Putamen (tissue), 1 donor: ENCODE measurements around the gene METTL25B.
"Not testable (repeated sequence)": the region's sequence is repeated elsewhere in the genome, so short reads cannot be mapped to it uniquely, and the experiment has no call there.

ENCODE experiments used
- DNase-seq: peaks from one replicate; pipeline ENCODE4 v3.0.0-alpha.2; 2016; ENCODE audit warnings: low spot score

METTL25B gene

GRCh38 chr1:156748670-156749418 lies 20.6 kb downstream of the METTL25B start:
- DNase-seq = no peak

- no peak for DNase-seq
Observed at GRCh38 chr1:156749419-156750118, 21.3 kb downstream of the METTL25B start.

- no peak for DNase-seq
Observed at GRCh38 chr1:156750191-156750672, 22.0 kb downstream of the METTL25B start.

DNA sequence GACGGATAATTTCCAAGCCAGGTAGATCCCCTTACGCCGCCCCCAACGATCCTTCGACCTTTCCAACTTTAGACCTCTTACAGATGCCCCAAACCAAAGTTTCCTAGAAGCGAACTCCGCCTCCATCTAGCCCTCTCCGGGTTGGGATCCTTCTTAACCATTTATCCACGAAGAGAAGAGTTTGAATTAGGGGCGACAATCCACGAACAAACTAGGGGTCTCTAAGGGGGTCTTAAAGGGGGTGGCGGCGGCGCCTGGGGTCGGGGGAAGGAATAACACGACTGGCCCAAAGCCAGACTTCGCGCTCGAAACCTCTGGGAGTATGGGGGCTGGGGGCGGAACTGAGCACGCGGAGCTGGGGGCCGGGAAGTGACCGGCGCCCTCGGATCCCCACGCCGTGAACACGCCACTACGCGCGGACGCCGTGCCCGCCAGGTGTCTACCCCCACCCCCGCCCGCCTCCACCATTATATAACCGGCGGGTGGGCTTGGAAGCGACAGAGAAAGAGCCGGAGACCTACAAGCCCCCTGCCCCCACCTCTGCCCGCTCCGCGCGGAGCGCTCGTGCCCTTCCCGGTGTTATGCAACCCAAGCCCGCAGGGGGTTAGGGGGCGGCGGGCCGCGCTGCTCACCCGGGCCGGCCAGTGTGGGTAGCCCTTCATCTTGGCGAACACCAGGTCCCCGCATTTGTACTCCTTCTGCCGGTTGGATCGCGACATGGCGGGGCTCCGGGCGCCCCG lies 22.6 kb downstream of the METTL25B start:
- no peak for DNase-seq

DNA sequence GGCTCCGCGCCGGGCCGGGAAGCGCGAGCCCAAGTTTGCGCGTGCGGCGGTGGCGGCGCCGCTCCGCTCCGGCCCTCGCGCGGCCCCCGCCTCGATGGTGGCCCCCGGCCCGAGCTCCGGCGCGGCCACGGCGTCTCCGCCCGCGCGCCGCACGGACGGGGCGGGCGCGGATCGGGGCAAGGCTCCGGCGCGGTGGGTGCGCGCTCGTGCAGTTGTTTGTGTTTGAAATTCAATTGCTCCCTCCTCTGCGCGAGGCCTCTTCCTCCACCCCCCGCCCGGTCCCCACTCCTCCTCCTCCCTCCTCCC lies 23.1 kb downstream of the METTL25B start, which contains the start of gene HDGF:
TSS of gene HDGF (minus strand) at position 225 of the 306 bp plus-strand sequence. CDS start 246 bp downstream, outside the sequence.
- DNase-seq = no peak

DNA sequence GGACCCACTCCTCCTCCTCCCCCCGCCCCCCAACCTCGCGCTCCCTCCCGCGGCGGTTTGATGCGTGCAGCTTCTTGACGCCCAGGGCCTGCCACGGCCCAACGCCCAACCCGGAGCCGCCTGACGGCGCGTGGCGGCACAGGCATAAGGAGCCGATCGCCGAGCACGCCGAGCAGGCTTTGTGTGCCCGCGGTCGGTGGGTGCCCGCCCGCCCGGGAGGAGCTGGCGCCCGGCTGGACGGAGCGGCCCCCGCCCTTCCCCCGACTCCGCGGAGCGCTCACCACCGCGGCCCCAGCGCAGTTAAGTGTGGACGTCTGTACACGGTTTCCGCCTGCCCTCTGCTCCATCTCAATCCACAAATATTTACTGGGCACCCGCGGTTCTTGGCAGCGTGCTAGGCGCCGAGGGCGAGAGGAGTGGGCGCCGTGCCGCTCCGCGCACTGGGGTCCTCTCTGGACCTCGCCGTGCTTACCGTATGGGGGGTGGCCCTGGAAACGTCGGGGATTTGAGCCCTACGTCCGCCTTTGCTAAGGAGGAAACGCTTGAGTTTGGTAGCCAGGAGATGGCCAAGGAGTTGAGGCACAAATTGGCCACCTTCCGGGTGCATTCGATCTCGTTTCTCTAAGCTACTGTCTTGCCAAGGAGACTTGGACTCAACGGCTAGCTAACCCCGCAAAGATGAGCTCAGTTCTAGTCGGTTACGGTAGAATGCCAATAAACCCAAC lies 23.6 kb downstream of the METTL25B start:
- peak; percentile 97 for DNase-seq

GRCh38 chr1:156752843-156753482 lies 24.7 kb downstream of the METTL25B start:
- DNase-seq = no peak

DNA sequence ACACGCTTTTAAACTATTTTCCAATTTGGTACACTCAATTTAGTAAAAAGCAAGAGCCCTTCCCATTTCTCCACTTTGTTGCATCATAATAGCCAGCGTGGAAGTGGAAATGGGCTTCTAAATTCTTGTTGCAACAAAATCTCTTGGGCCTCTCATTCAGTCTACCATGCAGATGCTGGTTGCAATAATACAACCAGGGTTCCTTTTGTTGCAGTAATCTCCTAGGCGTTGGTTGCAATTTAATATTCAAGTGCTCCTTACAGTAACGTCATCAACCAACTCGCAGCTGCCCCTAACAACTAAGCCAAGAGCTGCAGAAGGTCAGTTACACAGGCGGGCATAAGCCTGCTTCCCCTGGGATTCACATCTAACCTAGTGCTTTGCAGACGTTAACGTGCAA lies 25.9 kb downstream of the METTL25B start:
- no peak for DNase-seq

- DNase-seq = no peak
Observed at GRCh38 chr1:156755527-156755950, 27.3 kb downstream of the METTL25B start.

GRCh38 chr1:156756355-156756754 lies 28.1 kb downstream of the METTL25B start:
- no peak for DNase-seq

GRCh38 chr1:156757572-156758253 lies 29.4 kb downstream of the METTL25B start:
- DNase-seq = not testable (repeated sequence)

DNA sequence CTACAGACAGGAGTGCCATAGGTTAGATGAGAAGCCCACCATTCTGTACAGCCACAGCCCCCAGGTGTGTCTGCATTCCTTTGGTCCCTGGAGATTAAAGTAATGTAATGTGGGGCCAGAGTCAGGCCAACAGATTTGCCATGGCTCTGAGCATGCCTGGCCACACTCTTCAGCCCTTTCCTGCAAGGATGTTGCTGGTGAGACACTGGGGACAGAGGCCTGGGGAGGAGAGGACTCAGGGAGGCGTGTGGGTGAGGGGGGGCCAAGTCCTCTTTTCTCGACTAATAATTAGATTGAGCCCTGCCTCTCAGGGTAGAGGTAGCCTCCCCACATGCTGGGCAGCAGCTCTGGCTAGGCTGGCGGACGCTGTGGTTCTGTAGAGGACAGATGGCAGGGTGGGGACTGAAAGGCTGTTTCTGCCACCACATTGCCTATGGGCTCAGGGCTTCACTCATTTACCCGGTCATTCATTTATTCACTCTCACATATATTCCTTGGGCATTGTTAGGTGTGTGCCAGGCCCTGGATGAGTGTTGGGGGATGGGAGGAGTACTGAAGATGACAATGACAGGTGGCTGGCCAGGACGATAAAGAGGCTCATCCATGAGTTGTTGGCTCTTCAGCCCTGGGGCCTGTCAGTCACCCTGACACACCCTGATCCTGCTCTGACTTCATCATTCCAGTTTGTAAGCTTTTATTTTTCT lies 32.0 kb downstream of the METTL25B start:
- no peak for DNase-seq

DNA sequence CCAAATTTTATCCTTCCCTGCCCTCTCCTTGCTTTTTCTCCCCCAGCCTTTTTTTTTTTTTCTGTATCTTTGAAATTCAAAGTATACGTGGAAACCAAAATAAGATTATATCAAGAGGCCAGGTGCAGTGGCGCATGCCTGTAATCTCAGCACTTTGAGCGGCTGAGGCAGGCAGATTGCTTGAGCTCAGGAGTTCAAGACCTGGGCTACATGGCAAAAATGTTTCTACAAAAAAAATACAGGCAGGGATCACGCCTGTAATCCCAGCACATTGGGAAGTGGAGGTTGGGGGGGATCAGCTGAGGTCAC lies 32.5 kb downstream of the METTL25B start:
- DNase-seq = no peak

DNA sequence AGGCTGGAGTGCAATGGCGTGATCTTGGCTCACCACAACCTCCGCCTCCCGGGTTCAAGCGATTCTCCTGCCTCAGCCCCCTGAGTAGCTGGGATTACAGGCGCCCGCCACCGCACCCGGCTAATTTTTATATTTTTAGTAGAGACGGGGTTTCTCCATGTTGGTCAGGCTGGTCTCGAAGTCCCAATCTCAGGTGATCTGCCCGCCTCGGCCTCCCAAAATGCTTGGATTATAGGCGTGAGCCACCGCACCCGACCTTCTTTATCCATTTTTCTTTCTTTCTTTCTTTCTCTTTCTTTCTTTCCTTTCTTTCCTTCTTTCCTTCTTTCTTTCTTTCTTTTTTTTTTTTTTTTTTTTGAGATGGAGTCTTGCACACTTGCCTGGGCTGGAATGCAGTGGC lies 36.9 kb downstream of the METTL25B start:
- DNase-seq = not testable (repeated sequence)

DNA sequence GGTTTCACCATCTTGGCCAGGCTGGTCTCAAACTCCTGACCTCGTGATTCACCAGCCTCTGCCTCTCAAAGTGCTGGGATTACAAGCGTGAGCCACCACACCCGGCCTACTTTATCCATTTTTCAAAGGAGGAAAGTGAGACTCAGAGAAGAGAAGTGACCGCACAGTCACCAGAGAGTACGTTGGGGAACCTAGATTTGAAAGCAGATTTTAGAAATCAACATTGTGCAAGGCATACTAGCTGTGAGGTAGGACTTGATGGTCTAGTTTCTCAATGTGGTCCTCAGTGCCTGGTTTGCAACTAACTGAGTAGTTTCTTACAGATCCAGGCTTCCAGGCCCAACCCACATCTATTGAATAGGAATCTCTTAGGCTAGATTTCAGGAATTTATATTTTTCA lies 37.4 kb downstream of the METTL25B start:
- no peak for DNase-seq

DNA sequence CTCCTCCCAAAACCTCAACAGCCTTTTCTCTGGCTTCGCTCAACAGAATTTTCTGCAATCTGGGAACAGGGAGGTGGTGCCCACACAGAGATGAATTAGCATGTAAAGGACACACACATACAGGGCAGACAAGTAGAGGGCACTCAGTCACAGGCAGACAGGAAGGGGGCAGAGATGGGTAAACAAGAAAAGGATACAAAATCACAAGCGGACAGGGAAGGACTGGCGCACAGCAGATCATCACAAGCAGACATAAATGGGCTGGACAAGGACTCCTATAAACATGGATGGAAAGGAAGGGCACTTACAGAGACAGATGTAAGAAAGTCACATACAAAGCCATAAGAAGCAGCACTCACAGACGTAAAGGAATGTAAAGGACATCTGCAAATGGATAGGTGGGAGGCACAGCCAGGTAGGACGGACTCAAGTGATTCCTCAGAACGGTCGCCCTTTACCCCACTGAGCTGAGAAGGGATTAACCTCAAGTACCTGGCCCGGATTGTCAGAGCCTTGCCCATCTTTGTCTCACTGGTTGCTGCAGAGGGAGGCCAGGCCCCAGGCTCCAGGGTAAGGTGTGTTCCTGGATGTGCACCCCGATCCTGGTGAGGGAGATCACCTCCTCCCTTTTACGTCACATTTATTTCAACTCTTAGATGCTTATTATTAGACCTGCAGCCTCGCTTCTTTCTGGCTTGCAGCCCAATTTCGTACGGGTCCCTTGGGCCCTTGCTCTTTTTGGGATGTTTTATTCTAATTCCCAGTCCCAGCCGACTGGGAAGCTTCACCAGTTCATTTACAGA lies 38.2 kb downstream of the METTL25B start:
- no peak for DNase-seq

- DNase-seq = peak; percentile 100
Observed at GRCh38 chr1:156767101-156767878, 39.0 kb downstream of the METTL25B start, which contains the start of gene PRCC. Gene PRCC (plus strand): TSS chr1:156767535. CDS start chr1:156767772, 237 bp downstream.

DNA sequence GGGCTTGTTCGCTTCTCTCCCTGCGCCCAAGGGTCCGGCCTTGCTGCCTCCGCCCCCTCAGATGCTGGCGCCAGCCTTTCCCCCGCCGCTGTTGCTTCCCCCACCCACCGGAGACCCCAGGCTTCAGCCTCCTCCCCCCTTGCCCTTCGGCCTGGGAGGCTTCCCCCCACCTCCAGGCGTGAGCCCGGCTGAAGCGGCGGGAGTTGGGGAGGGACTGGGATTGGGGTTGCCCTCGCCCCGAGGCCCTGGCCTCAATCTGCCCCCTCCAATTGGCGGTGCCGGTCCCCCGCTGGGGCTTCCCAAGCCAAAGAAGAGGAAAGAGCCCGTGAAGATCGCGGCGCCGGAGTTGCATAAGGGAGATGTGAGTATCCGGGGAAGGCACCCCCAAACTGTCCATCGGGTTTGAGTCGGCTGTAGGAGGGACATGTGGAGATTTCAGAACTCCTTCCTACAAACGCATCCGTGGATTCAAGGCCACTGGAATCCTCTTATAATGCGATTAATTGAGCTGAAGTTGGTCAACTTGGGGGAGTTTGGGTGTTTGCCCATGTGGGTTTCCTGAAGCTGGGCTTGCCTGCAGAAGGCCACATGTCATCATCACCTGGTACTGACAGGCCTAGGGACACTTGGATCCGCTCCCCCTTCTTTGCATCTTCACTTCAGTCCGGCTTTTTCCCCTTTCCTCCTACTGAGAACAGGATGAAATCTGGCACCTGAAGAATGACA lies 39.8 kb downstream of the METTL25B start:
- DNase-seq = no peak
